ENCODE results near the gene DNAH6. TPM values are rescaled to one million over a fixed set of nuclear protein-coding genes. Genes with fewer than 3 reads are reported as not detected.

The DNAH6 gene
- total and polyA plus RNA-seq, 4 donors, result 1.9 to 16.9 (median 8.5) TPM

DNA sequence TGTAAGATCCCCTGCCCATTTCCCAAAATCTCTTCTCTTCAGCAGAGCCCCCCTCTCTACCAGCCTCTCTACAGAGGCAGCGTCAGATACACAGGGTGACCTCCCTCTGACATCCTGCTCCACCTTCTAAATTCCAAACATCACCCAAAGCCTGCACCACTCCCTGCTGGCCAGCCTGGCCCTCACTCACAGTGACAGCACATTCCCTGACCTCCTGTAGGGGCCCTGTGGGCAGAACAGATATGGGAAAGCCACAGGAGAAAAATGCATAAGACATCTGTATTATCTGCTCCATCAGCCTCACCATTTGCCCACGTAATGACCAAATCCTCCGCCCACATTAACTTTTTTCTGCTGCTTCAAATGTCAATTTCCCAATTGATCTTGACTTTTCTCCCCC lies 324.0 kb downstream of the DNAH6 start:
- 79 to 81% methylated on average over 3 of the region's 3 CpGs for WGBS, 2 donors
- Histone ChIP-seq H3K4me1 (ENCODE audit: control insufficient read depth in 5 of 5, insufficient read depth in 5 of 5, low read length in 5 of 5) (no peaks in the 10 kb centered on the region), H3K4me3 (no peak overlapping the region), H3K27ac (ENCODE audit: low read depth in 1 of 2, low read length in 1 of 2) (no peak overlapping the region), H3K9ac (ENCODE audit: insufficient read depth in 1 of 2, low read length in 2 of 2) (no peak overlapping the region), H3K27me3 (ENCODE audit: control insufficient read depth in 3 of 3, insufficient read depth in 3 of 3, low read length in 2 of 3) (no peaks in the 10 kb centered on the region), H3K36me3 (ENCODE audit: control insufficient read depth in 4 of 4, insufficient read depth in 4 of 4, low read length in 4 of 4) (peaks cover 0 to 2% (median 0%) of the 10 kb centered on the region in 4 donors), H3K9me3 (ENCODE audit: control insufficient read depth in 4 of 4, insufficient read depth in 3 of 4, low read length in 3 of 4) (peaks cover 0 to 4% (median 0%) of the 10 kb centered on the region in 4 donors)
- DNase-seq (no peak), ATAC-seq (ENCODE audit: insufficient read depth, low FRiP score) (no peak)
- TF ChIP-seq, protein P1, sequence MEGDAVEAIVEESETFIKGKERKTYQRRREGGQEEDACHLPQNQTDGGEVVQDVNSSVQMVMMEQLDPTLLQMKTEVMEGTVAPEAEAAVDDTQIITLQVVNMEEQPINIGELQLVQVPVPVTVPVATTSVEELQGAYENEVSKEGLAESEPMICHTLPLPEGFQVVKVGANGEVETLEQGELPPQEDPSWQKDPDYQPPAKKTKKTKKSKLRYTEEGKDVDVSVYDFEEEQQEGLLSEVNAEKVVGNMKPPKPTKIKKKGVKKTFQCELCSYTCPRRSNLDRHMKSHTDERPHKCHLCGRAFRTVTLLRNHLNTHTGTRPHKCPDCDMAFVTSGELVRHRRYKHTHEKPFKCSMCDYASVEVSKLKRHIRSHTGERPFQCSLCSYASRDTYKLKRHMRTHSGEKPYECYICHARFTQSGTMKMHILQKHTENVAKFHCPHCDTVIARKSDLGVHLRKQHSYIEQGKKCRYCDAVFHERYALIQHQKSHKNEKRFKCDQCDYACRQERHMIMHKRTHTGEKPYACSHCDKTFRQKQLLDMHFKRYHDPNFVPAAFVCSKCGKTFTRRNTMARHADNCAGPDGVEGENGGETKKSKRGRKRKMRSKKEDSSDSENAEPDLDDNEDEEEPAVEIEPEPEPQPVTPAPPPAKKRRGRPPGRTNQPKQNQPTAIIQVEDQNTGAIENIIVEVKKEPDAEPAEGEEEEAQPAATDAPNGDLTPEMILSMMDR (IDR thresholded peaks at IDR 0.05; ENCODE audit: control extremely low read depth, extremely low read depth), result no peak

DNA sequence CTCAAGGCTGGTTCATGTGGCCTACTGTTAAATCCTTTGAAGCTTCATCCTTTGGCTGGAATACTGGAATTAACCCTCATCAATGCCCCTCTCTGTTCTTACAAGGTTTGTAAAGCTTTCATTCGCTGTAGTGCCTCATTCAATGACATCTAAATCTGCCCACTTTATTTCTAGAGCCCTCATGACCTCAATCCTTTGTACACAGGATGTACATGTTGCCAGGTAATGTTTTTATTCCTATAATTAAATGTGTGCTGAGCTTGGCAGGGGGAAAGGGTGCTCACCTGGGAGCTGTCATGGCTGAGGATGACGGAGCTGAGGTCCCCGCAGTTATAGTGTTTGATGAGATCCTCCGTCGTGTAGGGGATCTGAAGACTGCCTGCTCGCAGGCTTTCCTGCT lies 325.3 kb downstream of the DNAH6 start:
- Histone ChIP-seq H3K36me3 (ENCODE audit: control insufficient read depth in 4 of 4, insufficient read depth in 4 of 4, low read length in 4 of 4) (peaks cover 0 to 2% (median 0%) of the 10 kb centered on the region in 4 donors), H3K4me3 (no peak overlapping the region), H3K27me3 (ENCODE audit: control insufficient read depth in 3 of 3, insufficient read depth in 3 of 3, low read length in 2 of 3) (no peaks in the 10 kb centered on the region), H3K9me3 (ENCODE audit: control insufficient read depth in 4 of 4, insufficient read depth in 3 of 4, low read length in 3 of 4) (peaks cover 0 to 1% (median 0%) of the 10 kb centered on the region in 4 donors), H3K27ac (ENCODE audit: low read depth in 1 of 2, low read length in 1 of 2) (no peak overlapping the region), H3K9ac (ENCODE audit: insufficient read depth in 1 of 2, low read length in 2 of 2) (no peak overlapping the region), H3K4me1 (ENCODE audit: control insufficient read depth in 5 of 5, insufficient read depth in 5 of 5, low read length in 5 of 5) (no peaks in the 10 kb centered on the region)
- ATAC-seq (ENCODE audit: insufficient read depth, low FRiP score) (no peak), DNase-seq (no peak)
- 89 to 95% methylated on average over 6 of the region's 6 CpGs for WGBS, 2 donors
- TF ChIP-seq, protein P1 (IDR thresholded peaks at IDR 0.05; ENCODE audit: control extremely low read depth, extremely low read depth), result no peak

DNA sequence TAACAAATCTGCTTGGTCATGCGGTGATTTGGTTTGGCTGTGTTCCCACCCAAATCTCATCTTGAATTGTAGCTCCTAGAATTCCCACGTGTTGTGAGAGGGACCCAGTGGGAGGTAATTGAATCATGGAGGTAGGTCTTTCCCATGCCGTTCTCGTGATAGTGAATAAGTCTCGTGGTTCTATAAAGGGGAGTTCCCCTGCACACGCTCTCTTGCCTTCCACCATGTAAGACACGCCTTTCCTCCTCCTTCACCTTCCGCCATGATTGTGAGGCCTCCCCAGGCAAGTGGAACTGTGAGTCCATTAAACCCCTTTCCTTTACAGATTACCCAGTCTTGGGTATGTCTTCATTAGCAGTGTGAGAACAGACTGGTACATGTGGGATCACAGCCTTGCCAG lies 327.8 kb downstream of the DNAH6 start:
- ATAC-seq (ENCODE audit: insufficient read depth, low FRiP score) (no peak), DNase-seq (no peak)
- WGBS, 2 donors, result 89 to 93% methylated on average over 8 of the region's 8 CpGs

More for the DNA sequence above, 327.8 kb downstream of the DNAH6 start:
- H3K36me3 ChIP-seq (ENCODE audit: control insufficient read depth in 4 of 4, insufficient read depth in 4 of 4, low read length in 4 of 4), result no peaks in the 10 kb centered on the region
- no peak overlapping the region for H3K27ac ChIP-seq (ENCODE audit: low read depth in 1 of 2, low read length in 1 of 2)
- no peak overlapping the region for H3K4me3 ChIP-seq
- TF ChIP-seq, protein P1 (IDR thresholded peaks at IDR 0.05; ENCODE audit: control extremely low read depth, extremely low read depth), result no peak
- H3K9me3 ChIP-seq (ENCODE audit: control insufficient read depth in 4 of 4, insufficient read depth in 3 of 4, low read length in 3 of 4), result no peaks in the 10 kb centered on the region
- H3K4me1 ChIP-seq (ENCODE audit: control insufficient read depth in 5 of 5, insufficient read depth in 5 of 5, low read length in 5 of 5), result peaks cover 0 to 5% (median 0%) of the 10 kb centered on the region in 5 donors
- no peak overlapping the region for H3K9ac ChIP-seq (ENCODE audit: insufficient read depth in 1 of 2, low read length in 2 of 2)
- no peaks in the 10 kb centered on the region for H3K27me3 ChIP-seq (ENCODE audit: control insufficient read depth in 3 of 3, insufficient read depth in 3 of 3, low read length in 2 of 3)
